SU-DHL-6 (cell line): Measurements from ENCODE around the gene CBFA2T3.

Experiments
- H2AFZ ChIP-seq: fragments of 200-600 bp; sonication (generic); 2 replicates; pipeline ENCODE4 v1.6.1; 2014; ENCODE audit warnings: low read depth, mild to moderate bottlenecking, moderate library complexity, mixed read lengths, antibody characterized with exemption, low read length; ENCODE audit not compliant: severe bottlenecking
- H3F3A ChIP-seq: fragments of 200-600 bp; shearing (Covaris generic); 2 replicates; pipeline ENCODE4 v1.6.0; 2016; ENCODE audit warnings: antibody characterized with exemption, mild to moderate bottlenecking; ENCODE audit not compliant: insufficient read depth
- H3K27ac ChIP-seq: fragments of 200-600 bp; sonication (generic); 2 replicates; pipeline ENCODE4 v1.5.1; 2016; ENCODE audit warnings: low read depth, mild to moderate bottlenecking, low read length, moderate library complexity, mixed read lengths
- H3K27me3 ChIP-seq: fragments of 200-600 bp; sonication (generic), shearing (Covaris generic); 2 replicates; pipeline ENCODE4 v1.6.0; 2014; ENCODE audit warnings: mild to moderate bottlenecking, low read length
- H3K36me3 ChIP-seq: fragments of 200-600 bp; sonication (generic); 2 replicates; pipeline ENCODE4 v1.6.1; 2014; ENCODE audit warnings: mild to moderate bottlenecking, low read length, mixed read lengths
- H3K4me2 ChIP-seq: fragments of 300-600, 200-600 bp; shearing (Covaris generic), sonication (generic); 2 replicates; pipeline ENCODE4 v1.6.0; 2014; ENCODE audit warnings: low read length, low read depth, mild to moderate bottlenecking; ENCODE audit not compliant: poor library complexity, severe bottlenecking
- H3K4me3 ChIP-seq: fragments of 200-600 bp; sonication (generic); 2 replicates; pipeline ENCODE4 v1.5.1; 2014; ENCODE audit warnings: antibody characterized with exemption, low read length, mild to moderate bottlenecking, mixed read lengths; ENCODE audit not compliant: insufficient read depth, poor library complexity, severe bottlenecking
- H3K79me2 ChIP-seq: fragments of 200-600 bp; sonication (generic); 2 replicates; pipeline ENCODE4 v1.6.1; 2014; ENCODE audit warnings: mild to moderate bottlenecking, low read length, moderate library complexity; ENCODE audit not compliant: insufficient read depth
- H3K9ac ChIP-seq: fragments of 200-600 bp; sonication (generic); 2 replicates; pipeline ENCODE4 v1.7.0; 2014; ENCODE audit warnings: mild to moderate bottlenecking, low read length
- H3K9me2 ChIP-seq: fragments of 200-600 bp; sonication (generic); replicated peaks from 2 replicates; pipeline ENCODE4 v1.6.1; 2014; ENCODE audit warnings: low read length; ENCODE audit not compliant: insufficient read depth
- H3K9me3 ChIP-seq: fragments of 200-600 bp; sonication (generic); 2 replicates; pipeline ENCODE4 v1.6.1; 2014; ENCODE audit warnings: low read length, mixed read lengths; ENCODE audit not compliant: insufficient read depth
- H4K20me1 ChIP-seq: fragments of 200-600 bp; sonication (generic); 2 replicates; pipeline ENCODE4 v1.6.1; 2014; ENCODE audit warnings: low read depth, mild to moderate bottlenecking, antibody characterized with exemption, low read length, moderate library complexity, mixed read lengths
- CTCF ChIP-seq: fragments of 200-600 bp; sonication (generic); IDR thresholded peaks from one replicate; pipeline ENCODE4 v1.5.1; 2017; ENCODE audit warnings: antibody characterized with exemption, mild to moderate bottlenecking, low read length, moderate library complexity; ENCODE audit not compliant: insufficient read depth, poor library complexity, severe bottlenecking
- EZH2phosphoT487 ChIP-seq: fragments of 200-600 bp; sonication (generic), shearing (Covaris generic); conservative IDR thresholded peaks from 2 replicates; pipeline ENCODE4 v1.6.1; 2018; ENCODE audit warnings: mild to moderate bottlenecking, antibody characterized with exemption, low read length, moderate library complexity, mixed read lengths

CBFA2T3 gene

GRCh38 chr16:89022051-89022836 is 45.2 kb upstream of the CBFA2T3 start:
- no peaks in the 10 kb centered on the region for H3K79me2 ChIP-seq
- H3F3A ChIP-seq, result no peaks in the 10 kb centered on the region
- no peaks in the 10 kb centered on the region for H3K36me3 ChIP-seq
- H3K27ac ChIP-seq, result no peak overlapping the region
- H3K9me2 ChIP-seq, result no peaks in the 10 kb centered on the region
- H3K9me3 ChIP-seq, result no peaks in the 10 kb centered on the region
- H2AFZ ChIP-seq, result no peak overlapping the region
- H3K27me3 ChIP-seq, result no peaks in the 10 kb centered on the region
- TF ChIP-seq CTCF (no peak), EZH2phosphoT487 (no peak)
- H3K4me3 ChIP-seq, result no peak overlapping the region
- no peaks in the 10 kb centered on the region for H4K20me1 ChIP-seq
- no peak overlapping the region for H3K4me2 ChIP-seq
- no peak overlapping the region for H3K9ac ChIP-seq

- Histone ChIP-seq H3K27me3 (no peaks in the 10 kb centered on the region), H3K4me3 (no peak overlapping the region), H3K79me2 (no peaks in the 10 kb centered on the region), H3K9me2 (no peaks in the 10 kb centered on the region), H3K27ac (no peak overlapping the region), H3K4me2 (no peak overlapping the region), H2AFZ (no peak overlapping the region), H3K9me3 (no peaks in the 10 kb centered on the region), H4K20me1 (no peaks in the 10 kb centered on the region), H3K36me3 (no peaks in the 10 kb centered on the region), H3K9ac (no peak overlapping the region), H3F3A (no peaks in the 10 kb centered on the region)
- TF ChIP-seq EZH2phosphoT487, result no peak
- no peak for TF ChIP-seq CTCF
These were observed 44.1 kb upstream of the CBFA2T3 start for GRCh38 chr16:89020925-89021595.

GRCh38 chr16:89020068-89020924 is 43.3 kb upstream of the CBFA2T3 start:
- no peaks in the 10 kb centered on the region for H3K79me2 ChIP-seq
- no peak overlapping the region for H3K4me3 ChIP-seq
- H3K9me2 ChIP-seq, result no peaks in the 10 kb centered on the region
- no peak overlapping the region for H2AFZ ChIP-seq
- TF ChIP-seq CTCF, result no peak
- no peak for TF ChIP-seq EZH2phosphoT487
- no peaks in the 10 kb centered on the region for H3K36me3 ChIP-seq
- H3K27ac ChIP-seq, result no peak overlapping the region
- no peaks in the 10 kb centered on the region for H4K20me1 ChIP-seq
- H3K4me2 ChIP-seq, result no peak overlapping the region
- no peaks in the 10 kb centered on the region for H3F3A ChIP-seq
- no peak overlapping the region for H3K9ac ChIP-seq
- no peaks in the 10 kb centered on the region for H3K9me3 ChIP-seq
- H3K27me3 ChIP-seq, result no peaks in the 10 kb centered on the region
